HG03159 (cell line): ENCODE results near the gene GATAD2B.
"Not testable (repeated sequence)": the region's sequence is repeated elsewhere in the genome, so short reads cannot be mapped to it uniquely, and the experiment has no call there.

Source experiments
- ATAC-seq: cut with Tn5 transposase; IDR thresholded peaks from one replicate; pipeline ENCODE4 v1.9.1; 2021; ENCODE audit warnings: mild to moderate bottlenecking, moderate library complexity; ENCODE audit not compliant: unreplicated experiment

Gene GATAD2B

GRCh38 chr1:153844349-153844748, 78.4 kb downstream of the GATAD2B start:
- not testable (repeated sequence) for ATAC-seq

- peak; percentile 69 for ATAC-seq
Observed at GRCh38 chr1:153842006-153842471, 80.7 kb downstream of the GATAD2B start.

GRCh38 chr1:153841463-153841994, 81.2 kb downstream of the GATAD2B start:
- ATAC-seq: no peak

- not testable (repeated sequence) for ATAC-seq
Observed at GRCh38 chr1:153840774-153841173, 82.0 kb downstream of the GATAD2B start.

- ATAC-seq: not testable (repeated sequence)
Observed at GRCh38 chr1:153833968-153834367, 88.8 kb downstream of the GATAD2B start.

GRCh38 chr1:153833171-153833570, 89.6 kb downstream of the GATAD2B start:
- no peak for ATAC-seq

- ATAC-seq: no peak
Observed at GRCh38 chr1:153832293-153832692, 90.5 kb downstream of the GATAD2B start.

GRCh38 chr1:153831026-153831425, 91.7 kb downstream of the GATAD2B start:
- ATAC-seq: no peak

GRCh38 chr1:153827168-153827964, 95.4 kb downstream of the GATAD2B start:
- no peak for ATAC-seq

- ATAC-seq: no peak
Observed at GRCh38 chr1:153818876-153819275, 103.9 kb downstream of the GATAD2B start.

- ATAC-seq: no peak
Observed at GRCh38 chr1:153816283-153816889, 106.4 kb downstream of the GATAD2B start.

- ATAC-seq: peak; percentile 12
Observed at GRCh38 chr1:153805886-153806719, 116.7 kb downstream of the GATAD2B start.

GRCh38 chr1:153805042-153805745, 117.6 kb downstream of the GATAD2B start:
- ATAC-seq: peak; percentile 89

- ATAC-seq: no peak
Observed at GRCh38 chr1:153804112-153804511, 118.7 kb downstream of the GATAD2B start.

GRCh38 chr1:153803470-153804056, 119.2 kb downstream of the GATAD2B start:
- no peak for ATAC-seq

GRCh38 chr1:153801786-153802697, 120.7 kb downstream of the GATAD2B start:
- ATAC-seq: no peak

GRCh38 chr1:153801028-153801625, 121.6 kb downstream of the GATAD2B start:
- no peak for ATAC-seq

GRCh38 chr1:153800516-153800915, 122.3 kb downstream of the GATAD2B start:
- ATAC-seq: no peak
